ENCODE data around the gene DVL1.

Gene DVL1

GRCh38 chr1:1377540-1378205 is 28.5 kb upstream of the DVL1 start:
- H3K4ac ChIP-seq (ENCODE audit: low read depth, low read length): no peak overlapping the region
- DNase-seq: no peak
- H3K4me1 ChIP-seq (ENCODE audit: control insufficient read depth, low read depth, low read length): no peaks in the 10 kb centered on the region
- no peaks in the 10 kb centered on the region for H3K27me3 ChIP-seq (ENCODE audit: insufficient read depth, low read length, poor library complexity)
- H3K56ac ChIP-seq (ENCODE audit: low read length): no peak overlapping the region
- no peak overlapping the region for H3K4me2 ChIP-seq (ENCODE audit: low read length)
- H3K36me3 ChIP-seq (ENCODE audit: control insufficient read depth, insufficient read depth, low read length): no peaks in the 10 kb centered on the region
- H2BK15ac ChIP-seq (replicated peaks; ENCODE audit: low read depth): no peak overlapping the region
- no peak overlapping the region for H2AK5ac ChIP-seq (ENCODE audit: low read length)
- no peak overlapping the region for H4K5ac ChIP-seq (ENCODE audit: low read length)
- H3K9ac ChIP-seq (ENCODE audit: low read length): no peak overlapping the region
- H3K79me1 ChIP-seq (ENCODE audit: low read length): peaks cover 9% of the 10 kb centered on the region
- no CpG with 5 or more reads among the region's 16 CpGs for WGBS (ENCODE audit: extremely low coverage, insufficient coverage, low lambda C conversion rate)
- H3K23ac ChIP-seq (ENCODE audit: low read length): no peak overlapping the region
- no peak overlapping the region for H4K8ac ChIP-seq (ENCODE audit: low read depth, low read length)
- H3K27ac ChIP-seq (ENCODE audit: low read depth, low read length): no peak overlapping the region
- no peak overlapping the region for H2BK120ac ChIP-seq (ENCODE audit: low read depth, low read length)
- H3K4me3 ChIP-seq (ENCODE audit: low read length): no peak overlapping the region
- no peak overlapping the region for H2BK5ac ChIP-seq (ENCODE audit: low read length)
- peaks cover 10% of the 10 kb centered on the region for H3K79me2 ChIP-seq (ENCODE audit: control insufficient read depth, insufficient read depth, low read length)
- H3K18ac ChIP-seq (ENCODE audit: low read length): no peak overlapping the region

- Histone ChIP-seq H3K4ac (ENCODE audit: low read depth, low read length) (no peak overlapping the region), H3K27ac (ENCODE audit: low read depth, low read length) (no peak overlapping the region), H3K4me2 (ENCODE audit: low read length) (no peak overlapping the region), H3K9ac (ENCODE audit: low read length) (no peak overlapping the region), H3K18ac (ENCODE audit: low read length) (no peak overlapping the region), H3K4me1 (ENCODE audit: control insufficient read depth, low read depth, low read length) (no peaks in the 10 kb centered on the region), H3K79me1 (ENCODE audit: low read length) (peaks cover 8% of the 10 kb centered on the region), H4K8ac (ENCODE audit: low read depth, low read length) (no peak overlapping the region), H3K79me2 (ENCODE audit: control insufficient read depth, insufficient read depth, low read length) (peaks cover 10% of the 10 kb centered on the region), H3K4me3 (ENCODE audit: low read length) (no peak overlapping the region), H2AK5ac (ENCODE audit: low read length) (no peak overlapping the region), H2BK120ac (ENCODE audit: low read depth, low read length) (no peak overlapping the region), H3K27me3 (ENCODE audit: insufficient read depth, low read length, poor library complexity) (no peaks in the 10 kb centered on the region), H2BK5ac (ENCODE audit: low read length) (no peak overlapping the region), H3K23ac (ENCODE audit: low read length) (no peak overlapping the region), H2BK15ac (replicated peaks; ENCODE audit: low read depth) (no peak overlapping the region), H4K5ac (ENCODE audit: low read length) (no peak overlapping the region), H3K36me3 (ENCODE audit: control insufficient read depth, insufficient read depth, low read length) (no peaks in the 10 kb centered on the region), H3K56ac (ENCODE audit: low read length) (no peak overlapping the region)
- no CpG with 5 or more reads among the region's 10 CpGs for WGBS (ENCODE audit: extremely low coverage, insufficient coverage, low lambda C conversion rate)
- no peak for DNase-seq
These were observed 27.5 kb upstream of the DVL1 start for GRCh38 chr1:1376551-1377226.

- H3K4ac ChIP-seq (ENCODE audit: low read depth, low read length): peak within 1 kb of the TSS; percentile 36
- H3K27me3 ChIP-seq (ENCODE audit: insufficient read depth, low read length, poor library complexity): no peaks in the 10 kb centered on the region
- peak within 1 kb of the TSS; percentile 48 for H3K23ac ChIP-seq (ENCODE audit: low read length)
- H2BK120ac ChIP-seq (ENCODE audit: low read depth, low read length): no peak within 1 kb of the TSS
- no peak within 1 kb of the TSS for H4K5ac ChIP-seq (ENCODE audit: low read length)
- peak within 1 kb of the TSS; percentile 95 for H3K9ac ChIP-seq (ENCODE audit: low read length)
- H3K4me1 ChIP-seq (ENCODE audit: control insufficient read depth, low read depth, low read length): no peaks in the 10 kb centered on the region
- no peaks in the 10 kb centered on the region for H3K36me3 ChIP-seq (ENCODE audit: control insufficient read depth, insufficient read depth, low read length)
- no peak within 1 kb of the TSS for H2BK15ac ChIP-seq (replicated peaks; ENCODE audit: low read depth)
- WGBS (ENCODE audit: extremely low coverage, insufficient coverage, low lambda C conversion rate): no CpG with 5 or more reads among the region's 85 CpGs
- peak within 1 kb of the TSS; percentile 83 for H3K4me2 ChIP-seq (ENCODE audit: low read length)
- DNase-seq: peak; percentile 100
- H2BK5ac ChIP-seq (ENCODE audit: low read length): no peak within 1 kb of the TSS
- H3K4me3 ChIP-seq (ENCODE audit: low read length): peak within 1 kb of the TSS; percentile 94
- H3K56ac ChIP-seq (ENCODE audit: low read length): peak within 1 kb of the TSS; percentile 95
- H2AK5ac ChIP-seq (ENCODE audit: low read length): no peak within 1 kb of the TSS
- H4K8ac ChIP-seq (ENCODE audit: low read depth, low read length): peak within 1 kb of the TSS; percentile 92
- H3K79me2 ChIP-seq (ENCODE audit: control insufficient read depth, insufficient read depth, low read length): peaks cover 10% of the 10 kb centered on the region
- no peak within 1 kb of the TSS for H3K18ac ChIP-seq (ENCODE audit: low read length)
- peaks cover 7% of the 10 kb centered on the region for H3K79me1 ChIP-seq (ENCODE audit: low read length)
- H3K27ac ChIP-seq (ENCODE audit: low read depth, low read length): peak within 1 kb of the TSS; percentile 82
These were observed 25.9 kb upstream of the DVL1 start, which contains the start of gene AURKAIP1 for GRCh38 chr1:1374929-1375662. Gene AURKAIP1, minus strand, starts transcription at chr1:1375207. Its CDS starts 451 bp downstream, at chr1:1374756.

GRCh38 chr1:1374589-1374928 is 25.3 kb upstream of the DVL1 start:
- H3K27me3 ChIP-seq (ENCODE audit: insufficient read depth, low read length, poor library complexity): no peaks in the 10 kb centered on the region
- H3K4ac ChIP-seq (ENCODE audit: low read depth, low read length): peak overlapping the region; percentile 36
- peak overlapping the region; percentile 94 for H3K4me3 ChIP-seq (ENCODE audit: low read length)
- H2BK120ac ChIP-seq (ENCODE audit: low read depth, low read length): no peak overlapping the region
- peak overlapping the region; percentile 95 for H3K9ac ChIP-seq (ENCODE audit: low read length)
- H2AK5ac ChIP-seq (ENCODE audit: low read length): no peak overlapping the region
- H3K4me2 ChIP-seq (ENCODE audit: low read length): peak overlapping the region; percentile 83
- peaks cover 7% of the 10 kb centered on the region for H3K79me1 ChIP-seq (ENCODE audit: low read length)
- H3K23ac ChIP-seq (ENCODE audit: low read length): peak overlapping the region; percentile 48
- WGBS (ENCODE audit: extremely low coverage, insufficient coverage, low lambda C conversion rate): no CpG with 5 or more reads among the region's 24 CpGs
- H3K4me1 ChIP-seq (ENCODE audit: control insufficient read depth, low read depth, low read length): no peaks in the 10 kb centered on the region
- H4K5ac ChIP-seq (ENCODE audit: low read length): no peak overlapping the region
- no peak overlapping the region for H2BK15ac ChIP-seq (replicated peaks; ENCODE audit: low read depth)
- no peak overlapping the region for H2BK5ac ChIP-seq (ENCODE audit: low read length)
- peak overlapping the region; percentile 82 for H3K27ac ChIP-seq (ENCODE audit: low read depth, low read length)
- peaks cover 10% of the 10 kb centered on the region for H3K79me2 ChIP-seq (ENCODE audit: control insufficient read depth, insufficient read depth, low read length)
- no peaks in the 10 kb centered on the region for H3K36me3 ChIP-seq (ENCODE audit: control insufficient read depth, insufficient read depth, low read length)
- no peak overlapping the region for H3K18ac ChIP-seq (ENCODE audit: low read length)
- H4K8ac ChIP-seq (ENCODE audit: low read depth, low read length): peak overlapping the region; percentile 92
- DNase-seq: no peak
- peak overlapping the region; percentile 95 for H3K56ac ChIP-seq (ENCODE audit: low read length)

- Histone ChIP-seq H3K36me3 (ENCODE audit: control insufficient read depth, insufficient read depth, low read length) (no peaks in the 10 kb centered on the region), H2BK120ac (ENCODE audit: low read depth, low read length) (no peak overlapping the region), H2AK5ac (ENCODE audit: low read length) (no peak overlapping the region), H3K23ac (ENCODE audit: low read length) (peak overlapping the region; percentile 48), H3K18ac (ENCODE audit: low read length) (no peak overlapping the region), H3K79me1 (ENCODE audit: low read length) (peaks cover 7% of the 10 kb centered on the region), H3K27ac (ENCODE audit: low read depth, low read length) (no peak overlapping the region), H2BK5ac (ENCODE audit: low read length) (no peak overlapping the region), H3K4me3 (ENCODE audit: low read length) (peak overlapping the region; percentile 94), H4K5ac (ENCODE audit: low read length) (no peak overlapping the region), H3K56ac (ENCODE audit: low read length) (peak overlapping the region; percentile 95), H3K4me1 (ENCODE audit: control insufficient read depth, low read depth, low read length) (no peaks in the 10 kb centered on the region), H4K8ac (ENCODE audit: low read depth, low read length) (no peak overlapping the region), H3K4me2 (ENCODE audit: low read length) (peak overlapping the region; percentile 83), H3K9ac (ENCODE audit: low read length) (peak overlapping the region; percentile 95), H3K4ac (ENCODE audit: low read depth, low read length) (no peak overlapping the region), H2BK15ac (replicated peaks; ENCODE audit: low read depth) (no peak overlapping the region), H3K27me3 (ENCODE audit: insufficient read depth, low read length, poor library complexity) (no peaks in the 10 kb centered on the region), H3K79me2 (ENCODE audit: control insufficient read depth, insufficient read depth, low read length) (peaks cover 10% of the 10 kb centered on the region)
- DNase-seq: no peak
- WGBS (ENCODE audit: extremely low coverage, insufficient coverage, low lambda C conversion rate): no CpG with 5 or more reads among the region's 52 CpGs
These were observed 24.8 kb upstream of the DVL1 start for GRCh38 chr1:1373815-1374588.
